Vagina (tissue), 2 donors: ENCODE measurements around the gene SLC25A21. TPM values are rescaled to one million over a fixed set of nuclear protein-coding genes. Genes with fewer than 3 reads are reported as not detected.

Experiments
- DNase-seq, 2 donors: peaks; one replicate each; pipeline ENCODE4 v3.0.0-alpha.2; 2017; ENCODE audit errors: extremely low spot score in 2 of 2
- H3K27ac ChIP-seq: fragments of 200-600 bp; sonication (generic); one replicate; pipeline ENCODE4 v1.5.1; 2019
- H3K27me3 ChIP-seq: fragments of 200-600 bp; sonication (generic); one replicate; pipeline ENCODE4 v1.5.1; 2019
- H3K36me3 ChIP-seq, 2 donors: fragments of 200-600 bp; sonication (generic); one replicate each; pipeline ENCODE4 v1.5.1; 2017 to 2019
- H3K4me1 ChIP-seq: fragments of 200-600 bp; sonication (generic); one replicate; pipeline ENCODE4 v1.5.1; 2019
- H3K4me3 ChIP-seq, 2 donors: fragments of 200-600 bp; sonication (generic); 1 replicate in 1 of 2; 2 replicates in 1 of 2; pipeline ENCODE4 v1.5.1; 2016 to 2019
- H3K9me3 ChIP-seq: fragments of 200-600 bp; sonication (generic); one replicate; pipeline ENCODE4 v1.5.1; 2019
- POLR2A ChIP-seq, 2 donors: fragments of 450-650 bp; IDR thresholded peaks; one replicate each; pipeline ENCODE4 v1.6.1; 2017; ENCODE audit warnings: antibody characterized with exemption in 2 of 2, mild to moderate bottlenecking in 2 of 2, moderate library complexity in 2 of 2
- POLR2AphosphoS5 ChIP-seq, 2 donors: sonication (generic); formaldehyde crosslinking; IDR thresholded peaks; one replicate each; pipeline ENCODE4 v1.9.0; 2017; ENCODE audit warnings: antibody characterized with exemption in 2 of 2, mild to moderate bottlenecking in 2 of 2, low read depth in 1 of 2; ENCODE audit not compliant: insufficient read depth in 1 of 2
- intact Hi-C: fragments of 100-400 bp; cut with DNase I; formaldehyde crosslinking; loops from one replicate; pipeline ENCODE4 v1.15.1; 2023
- total RNA-seq: library from RNA; depleted of rRNA; stranded (reverse); fragments of >200 nt; gene quantifications from one replicate; pipeline ENCODE4 v1.2.3, GENCODE V29; 2016
- TF ChIP-seq, protein P1 (sequence below), 3 experiments: fragments of 450-650 bp in 2 of 3; fragments of 200-600 bp in 1 of 3; sonication (generic) in 1 of 3; IDR thresholded peaks; one replicate each; pipeline ENCODE4 v1.5.1; 2017 to 2019; ENCODE audit warnings: antibody characterized with exemption in 3 of 3, mild to moderate bottlenecking in 2 of 3, moderate library complexity in 2 of 3

The SLC25A21 gene
- total RNA-seq, 1 donor from 2014 or later = 0.49 TPM

- TF ChIP-seq POLR2AphosphoS5 (IDR thresholded peaks at IDR 0.05; ENCODE audit: insufficient read depth in 1 of 2, low read depth in 1 of 2) = no peak
- TF ChIP-seq, protein P1, sequence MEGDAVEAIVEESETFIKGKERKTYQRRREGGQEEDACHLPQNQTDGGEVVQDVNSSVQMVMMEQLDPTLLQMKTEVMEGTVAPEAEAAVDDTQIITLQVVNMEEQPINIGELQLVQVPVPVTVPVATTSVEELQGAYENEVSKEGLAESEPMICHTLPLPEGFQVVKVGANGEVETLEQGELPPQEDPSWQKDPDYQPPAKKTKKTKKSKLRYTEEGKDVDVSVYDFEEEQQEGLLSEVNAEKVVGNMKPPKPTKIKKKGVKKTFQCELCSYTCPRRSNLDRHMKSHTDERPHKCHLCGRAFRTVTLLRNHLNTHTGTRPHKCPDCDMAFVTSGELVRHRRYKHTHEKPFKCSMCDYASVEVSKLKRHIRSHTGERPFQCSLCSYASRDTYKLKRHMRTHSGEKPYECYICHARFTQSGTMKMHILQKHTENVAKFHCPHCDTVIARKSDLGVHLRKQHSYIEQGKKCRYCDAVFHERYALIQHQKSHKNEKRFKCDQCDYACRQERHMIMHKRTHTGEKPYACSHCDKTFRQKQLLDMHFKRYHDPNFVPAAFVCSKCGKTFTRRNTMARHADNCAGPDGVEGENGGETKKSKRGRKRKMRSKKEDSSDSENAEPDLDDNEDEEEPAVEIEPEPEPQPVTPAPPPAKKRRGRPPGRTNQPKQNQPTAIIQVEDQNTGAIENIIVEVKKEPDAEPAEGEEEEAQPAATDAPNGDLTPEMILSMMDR (IDR thresholded peaks at IDR 0.05) = no peak
- H3K27me3 ChIP-seq = peaks cover 34% of the 10 kb centered on the region
- peaks cover 67% of the 10 kb centered on the region for H3K4me1 ChIP-seq
- H3K27ac ChIP-seq = no peak overlapping the region
- H3K4me3 ChIP-seq = no peak overlapping the region
- intact Hi-C loops = no loop called here
- no peaks in the 10 kb centered on the region for H3K36me3 ChIP-seq
- no peaks in the 10 kb centered on the region for H3K9me3 ChIP-seq
- no peak for DNase-seq
Measured at GRCh38 chr14:36659822-36660735, 512.3 kb downstream of the SLC25A21 start.

- no peak for DNase-seq
- Histone ChIP-seq H3K9me3 (no peaks in the 10 kb centered on the region), H3K36me3 (no peaks in the 10 kb centered on the region), H3K4me1 (peaks cover 66% of the 10 kb centered on the region), H3K27ac (no peak overlapping the region), H3K27me3 (peaks cover 42% of the 10 kb centered on the region), H3K4me3 (no peak overlapping the region)
- TF ChIP-seq POLR2A (IDR thresholded peaks at IDR 0.05) (no peak), POLR2AphosphoS5 (IDR thresholded peaks at IDR 0.05; ENCODE audit: insufficient read depth in 1 of 2, low read depth in 1 of 2) (no peak)
- TF ChIP-seq, protein P1 (IDR thresholded peaks at IDR 0.05) = no peak
- intact Hi-C loops = no loop called here
Measured at GRCh38 chr14:36659010-36659821, 513.2 kb downstream of the SLC25A21 start.

- peaks cover 57% of the 10 kb centered on the region for H3K4me1 ChIP-seq
Measured at GRCh38 chr14:36658123-36659009, 514.0 kb downstream of the SLC25A21 start.

GRCh38 chr14:36657399-36658122 is 514.8 kb downstream of the SLC25A21 start:
- peaks cover 49% of the 10 kb centered on the region for H3K4me1 ChIP-seq
- no peak for DNase-seq
- H3K27me3 ChIP-seq = peaks cover 44% of the 10 kb centered on the region
- H3K27ac ChIP-seq = no peak overlapping the region
- no peak for TF ChIP-seq POLR2A (IDR thresholded peaks at IDR 0.05)
- TF ChIP-seq POLR2AphosphoS5 (IDR thresholded peaks at IDR 0.05; ENCODE audit: insufficient read depth in 1 of 2, low read depth in 1 of 2) = no peak
- TF ChIP-seq, protein P1 (IDR thresholded peaks at IDR 0.05) = no peak
- intact Hi-C loops = no loop called here
- peak overlapping the region; percentile 23 to 31 for H3K4me3 ChIP-seq
- no peaks in the 10 kb centered on the region for H3K36me3 ChIP-seq
- H3K9me3 ChIP-seq = no peaks in the 10 kb centered on the region

More at GRCh38 chr14:36658123-36659009, 514.0 kb downstream of the SLC25A21 start:
- H3K9me3 ChIP-seq = no peaks in the 10 kb centered on the region
- peak overlapping the region; percentile 23 to 31 for H3K4me3 ChIP-seq
- intact Hi-C loops = no loop called here
- no peaks in the 10 kb centered on the region for H3K36me3 ChIP-seq
- no peak for DNase-seq
- no peak for TF ChIP-seq POLR2AphosphoS5 (IDR thresholded peaks at IDR 0.05; ENCODE audit: insufficient read depth in 1 of 2, low read depth in 1 of 2)
- TF ChIP-seq, protein P1 (IDR thresholded peaks at IDR 0.05) = no peak
- no peak for TF ChIP-seq POLR2A (IDR thresholded peaks at IDR 0.05)
- H3K27me3 ChIP-seq = peaks cover 44% of the 10 kb centered on the region
- H3K27ac ChIP-seq = no peak overlapping the region
